GM19468 (cell line): Measurements from ENCODE around the gene PPFIBP2.
"Not testable (repeated sequence)": the region's sequence is repeated elsewhere in the genome, so short reads cannot be mapped to it uniquely, and the experiment has no call there.

Experiments
- ATAC-seq: cut with Tn5 transposase; IDR thresholded peaks from one replicate; pipeline ENCODE4 v1.9.1; 2021; ENCODE audit warnings: mild to moderate bottlenecking, moderate library complexity, moderate number of reproducible peaks; ENCODE audit not compliant: unreplicated experiment; ENCODE audit errors: extremely low read depth

The PPFIBP2 gene

GRCh38 chr11:7495882-7496551 lies 17.8 kb upstream of the PPFIBP2 start:
- peak; percentile 84 for ATAC-seq

GRCh38 chr11:7498193-7498592 lies 15.6 kb upstream of the PPFIBP2 start:
- ATAC-seq = no peak

- no peak for ATAC-seq
Observed at GRCh38 chr11:7499081-7499480, 14.7 kb upstream of the PPFIBP2 start.

- no peak for ATAC-seq
Observed at GRCh38 chr11:7500251-7500650, 13.5 kb upstream of the PPFIBP2 start.

- no peak for ATAC-seq
Observed at GRCh38 chr11:7501251-7501650, 12.5 kb upstream of the PPFIBP2 start.

- ATAC-seq = no peak
Observed at GRCh38 chr11:7501894-7502293, 11.9 kb upstream of the PPFIBP2 start.

GRCh38 chr11:7506243-7506642 lies 7.6 kb upstream of the PPFIBP2 start:
- ATAC-seq = no peak

GRCh38 chr11:7508087-7508486 lies 5.7 kb upstream of the PPFIBP2 start:
- no peak for ATAC-seq

GRCh38 chr11:7509966-7510365 lies 3.8 kb upstream of the PPFIBP2 start:
- ATAC-seq = no peak

GRCh38 chr11:7511401-7511800 lies 2.4 kb upstream of the PPFIBP2 start:
- ATAC-seq = no peak

- peak; percentile 75 for ATAC-seq
Observed at GRCh38 chr11:7512525-7513233, 1.1 kb upstream of the PPFIBP2 start.

GRCh38 chr11:7514099-7514591 lies 346 bp downstream of the PPFIBP2 start:
- no peak for ATAC-seq

- no peak for ATAC-seq
Observed at GRCh38 chr11:7515447-7515886, 1.7 kb downstream of the PPFIBP2 start.

GRCh38 chr11:7516475-7516874 lies 2.7 kb downstream of the PPFIBP2 start:
- no peak for ATAC-seq

GRCh38 chr11:7517743-7518142 lies 3.9 kb downstream of the PPFIBP2 start:
- not testable (repeated sequence) for ATAC-seq

- ATAC-seq = no peak
Observed at GRCh38 chr11:7518811-7519562, 5.2 kb downstream of the PPFIBP2 start.

- ATAC-seq = peak; percentile 20
Observed at GRCh38 chr11:7520011-7520942, 6.5 kb downstream of the PPFIBP2 start.

GRCh38 chr11:7520981-7521487 lies 7.2 kb downstream of the PPFIBP2 start:
- ATAC-seq = peak; percentile 49

GRCh38 chr11:7522121-7522520 lies 8.3 kb downstream of the PPFIBP2 start:
- ATAC-seq = no peak

- ATAC-seq = no peak
Observed at GRCh38 chr11:7522546-7522945, 8.7 kb downstream of the PPFIBP2 start.
